ENCODE data around the gene ZNF263.
"Not testable (repeated sequence)": the region's sequence is repeated elsewhere in the genome, so short reads cannot be mapped to it uniquely, and the experiment has no call there.

The ZNF263 gene

GRCh38 chr16:3271281-3271680 is 12.0 kb upstream of the ZNF263 start:
- H3K27ac ChIP-seq (ENCODE audit: low read length); H3K27me3 ChIP-seq (ENCODE audit: insufficient read depth, low read length); H3K9ac ChIP-seq (ENCODE audit: low read depth, low read length); H3K36me3 ChIP-seq (ENCODE audit: insufficient read depth, low read depth, low read length); H3K4me3 ChIP-seq (ENCODE audit: low read length); H3K9me3 ChIP-seq (ENCODE audit: insufficient read depth, low read depth, low read length); H3K4me1 ChIP-seq (ENCODE audit: insufficient read depth, low read length): not testable (repeated sequence)

- Histone ChIP-seq H3K27me3 (ENCODE audit: insufficient read depth, low read length) (peaks cover 15% of the 10 kb centered on the region), H3K4me3 (ENCODE audit: low read length) (no peak overlapping the region), H3K9me3 (ENCODE audit: insufficient read depth, low read depth, low read length) (no peaks in the 10 kb centered on the region; the same call in 1 of the 2 replicates), H3K9ac (ENCODE audit: low read depth, low read length) (no peak overlapping the region), H3K36me3 (ENCODE audit: insufficient read depth, low read depth, low read length) (no peaks in the 10 kb centered on the region), H3K4me1 (ENCODE audit: insufficient read depth, low read length) (no peaks in the 10 kb centered on the region), H3K27ac (ENCODE audit: low read length) (no peak overlapping the region)
Measured at GRCh38 chr16:3274490-3274889, 8.8 kb upstream of the ZNF263 start.

DNA sequence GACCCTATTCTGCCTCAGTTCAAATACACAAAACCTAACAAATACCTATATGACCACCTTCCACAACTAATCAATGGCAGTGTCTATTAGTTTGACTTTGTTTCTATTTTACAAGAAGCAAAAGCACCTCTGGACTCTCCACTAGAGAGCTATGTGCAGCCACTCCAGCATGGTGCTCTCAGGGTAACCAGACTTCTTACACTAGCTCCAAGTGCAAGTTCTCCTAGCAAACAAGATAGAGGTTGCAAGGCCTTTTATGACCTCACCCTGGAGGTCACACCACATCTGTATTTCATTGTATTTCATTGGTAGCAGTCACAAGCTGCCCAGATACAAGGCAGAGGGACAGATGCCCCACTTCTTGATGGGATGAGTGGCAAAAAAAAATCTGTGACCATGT is 8.3 kb upstream of the ZNF263 start:
- H3K9ac ChIP-seq (ENCODE audit: low read depth, low read length): no peak overlapping the region
- no peaks in the 10 kb centered on the region; the same call in 1 of the 2 replicates for H3K9me3 ChIP-seq (ENCODE audit: insufficient read depth, low read depth, low read length)
- H3K27me3 ChIP-seq (ENCODE audit: insufficient read depth, low read length): peaks cover 15% of the 10 kb centered on the region
- no peak overlapping the region for H3K27ac ChIP-seq (ENCODE audit: low read length)
- no peak overlapping the region for H3K4me3 ChIP-seq (ENCODE audit: low read length)
- H3K36me3 ChIP-seq (ENCODE audit: insufficient read depth, low read depth, low read length): no peaks in the 10 kb centered on the region
- H3K4me1 ChIP-seq (ENCODE audit: insufficient read depth, low read length): no peaks in the 10 kb centered on the region

DNA sequence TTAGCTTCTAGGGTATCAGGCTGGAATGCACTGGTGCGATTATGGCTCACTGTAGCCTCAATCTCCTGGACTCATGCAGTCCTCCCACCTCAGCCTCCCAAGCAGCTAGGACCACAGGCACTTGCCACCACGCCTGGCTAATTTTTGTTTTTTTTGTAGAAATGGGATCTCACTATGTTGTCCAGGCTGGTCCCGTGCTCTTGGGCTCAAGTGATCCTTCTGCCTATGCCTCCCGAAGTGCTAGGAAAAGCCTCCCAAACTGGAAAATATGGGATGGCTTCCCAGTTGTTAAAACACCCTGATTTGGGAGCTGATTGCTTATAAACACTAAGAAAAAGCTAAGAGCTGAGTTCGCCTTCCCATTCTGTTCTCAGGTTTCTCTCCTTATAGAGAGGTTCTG is 6.6 kb upstream of the ZNF263 start:
- H3K9me3 ChIP-seq (ENCODE audit: insufficient read depth, low read depth, low read length): no peaks in the 10 kb centered on the region; the same call in 1 of the 2 replicates
- no peak overlapping the region for H3K27ac ChIP-seq (ENCODE audit: low read length)
- no peaks in the 10 kb centered on the region for H3K4me1 ChIP-seq (ENCODE audit: insufficient read depth, low read length)
- no peak overlapping the region for H3K9ac ChIP-seq (ENCODE audit: low read depth, low read length)
- H3K36me3 ChIP-seq (ENCODE audit: insufficient read depth, low read depth, low read length): no peaks in the 10 kb centered on the region
- H3K27me3 ChIP-seq (ENCODE audit: insufficient read depth, low read length): peaks cover 15% of the 10 kb centered on the region
- H3K4me3 ChIP-seq (ENCODE audit: low read length): no peak overlapping the region

GRCh38 chr16:3281222-3281820 is 2.0 kb upstream of the ZNF263 start:
- H3K9ac ChIP-seq (ENCODE audit: low read depth, low read length): no peak overlapping the region
- H3K4me3 ChIP-seq (ENCODE audit: low read length): no peak overlapping the region
- H3K27ac ChIP-seq (ENCODE audit: low read length): no peak overlapping the region

GRCh38 chr16:3282103-3282729 is 1.1 kb upstream of the ZNF263 start:
- Histone ChIP-seq H3K4me3 (ENCODE audit: low read length) (peak overlapping the region; percentile 98), H3K36me3 (ENCODE audit: insufficient read depth, low read depth, low read length) (peaks cover 22% of the 10 kb centered on the region), H3K27me3 (ENCODE audit: insufficient read depth, low read length) (peaks cover 9% of the 10 kb centered on the region), H3K9me3 (ENCODE audit: insufficient read depth, low read depth, low read length) (peaks cover 14% of the 10 kb centered on the region), H3K9ac (ENCODE audit: low read depth, low read length) (peak overlapping the region; percentile 91; the same call in 1 of the 2 replicates), H3K27ac (ENCODE audit: low read length) (no peak overlapping the region), H3K4me1 (ENCODE audit: insufficient read depth, low read length) (peaks cover 9% of the 10 kb centered on the region; the same call in 1 of the 2 replicates)

More at GRCh38 chr16:3281222-3281820, 2.0 kb upstream of the ZNF263 start:
- Histone ChIP-seq H3K27me3 (ENCODE audit: insufficient read depth, low read length) (peaks cover 15% of the 10 kb centered on the region), H3K36me3 (ENCODE audit: insufficient read depth, low read depth, low read length) (peaks cover 13% of the 10 kb centered on the region), H3K4me1 (ENCODE audit: insufficient read depth, low read length) (peaks cover 9% of the 10 kb centered on the region; the same call in 1 of the 2 replicates), H3K9me3 (ENCODE audit: insufficient read depth, low read depth, low read length) (peaks cover 6% of the 10 kb centered on the region; the same call in 1 of the 2 replicates)

GRCh38 chr16:3283543-3284447 is 504 bp downstream of the ZNF263 start:
- H3K9me3 ChIP-seq (ENCODE audit: insufficient read depth, low read depth, low read length): peaks cover 27% of the 10 kb centered on the region
- peak overlapping the region; percentile 61 for H3K27ac ChIP-seq (ENCODE audit: low read length)
- H3K9ac ChIP-seq (ENCODE audit: low read depth, low read length): peak overlapping the region; percentile 91
- peaks cover 37% of the 10 kb centered on the region for H3K36me3 ChIP-seq (ENCODE audit: insufficient read depth, low read depth, low read length)
- H3K4me1 ChIP-seq (ENCODE audit: insufficient read depth, low read length): peaks cover 9% of the 10 kb centered on the region; the same call in 1 of the 2 replicates
- H3K4me3 ChIP-seq (ENCODE audit: low read length): peak overlapping the region; percentile 98
- H3K27me3 ChIP-seq (ENCODE audit: insufficient read depth, low read length): no peaks in the 10 kb centered on the region

- Histone ChIP-seq H3K36me3 (ENCODE audit: insufficient read depth, low read depth, low read length) (peaks cover 51% of the 10 kb centered on the region), H3K27me3 (ENCODE audit: insufficient read depth, low read length) (no peaks in the 10 kb centered on the region), H3K27ac (ENCODE audit: low read length) (no peak overlapping the region), H3K4me1 (ENCODE audit: insufficient read depth, low read length) (peaks cover 9% of the 10 kb centered on the region; the same call in 1 of the 2 replicates), H3K4me3 (ENCODE audit: low read length) (peak overlapping the region; percentile 98), H3K9ac (ENCODE audit: low read depth, low read length) (peak overlapping the region; percentile 91; the same call in 1 of the 2 replicates), H3K9me3 (ENCODE audit: insufficient read depth, low read depth, low read length) (peaks cover 41% of the 10 kb centered on the region)
Measured at GRCh38 chr16:3285131-3285530, 1.8 kb downstream of the ZNF263 start.

GRCh38 chr16:3289998-3290673 is 6.8 kb downstream of the ZNF263 start:
- Histone ChIP-seq H3K9ac (ENCODE audit: low read depth, low read length) (no peak overlapping the region), H3K4me3 (ENCODE audit: low read length) (peak overlapping the region; percentile 36), H3K27me3 (ENCODE audit: insufficient read depth, low read length) (no peaks in the 10 kb centered on the region), H3K9me3 (ENCODE audit: insufficient read depth, low read depth, low read length) (peaks cover 80% of the 10 kb centered on the region), H3K27ac (ENCODE audit: low read length) (no peak overlapping the region), H3K4me1 (ENCODE audit: insufficient read depth, low read length) (no peaks in the 10 kb centered on the region), H3K36me3 (ENCODE audit: insufficient read depth, low read depth, low read length) (peaks cover 83% of the 10 kb centered on the region)

- Histone ChIP-seq H3K27ac (ENCODE audit: low read length) (no peak overlapping the region), H3K4me3 (ENCODE audit: low read length) (no peak overlapping the region), H3K9me3 (ENCODE audit: insufficient read depth, low read depth, low read length) (peaks cover 74% of the 10 kb centered on the region), H3K9ac (ENCODE audit: low read depth, low read length) (no peak overlapping the region), H3K36me3 (ENCODE audit: insufficient read depth, low read depth, low read length) (peaks cover 58% of the 10 kb centered on the region), H3K4me1 (ENCODE audit: insufficient read depth, low read length) (no peaks in the 10 kb centered on the region), H3K27me3 (ENCODE audit: insufficient read depth, low read length) (no peaks in the 10 kb centered on the region)
Measured at GRCh38 chr16:3292604-3293003, 9.3 kb downstream of the ZNF263 start.

GRCh38 chr16:3295209-3295608 is 11.9 kb downstream of the ZNF263 start:
- peaks cover 59% of the 10 kb centered on the region for H3K9me3 ChIP-seq (ENCODE audit: insufficient read depth, low read depth, low read length)
- peaks cover 41% of the 10 kb centered on the region for H3K36me3 ChIP-seq (ENCODE audit: insufficient read depth, low read depth, low read length)
- no peak overlapping the region for H3K27ac ChIP-seq (ENCODE audit: low read length)
- H3K27me3 ChIP-seq (ENCODE audit: insufficient read depth, low read length): no peaks in the 10 kb centered on the region
- H3K4me3 ChIP-seq (ENCODE audit: low read length): no peak overlapping the region
- no peaks in the 10 kb centered on the region for H3K4me1 ChIP-seq (ENCODE audit: insufficient read depth, low read length)
- no peak overlapping the region for H3K9ac ChIP-seq (ENCODE audit: low read depth, low read length)

All from iPS-20b (cell line).